ENCODE measurements around the gene LRG1.

The LRG1 gene

DNA sequence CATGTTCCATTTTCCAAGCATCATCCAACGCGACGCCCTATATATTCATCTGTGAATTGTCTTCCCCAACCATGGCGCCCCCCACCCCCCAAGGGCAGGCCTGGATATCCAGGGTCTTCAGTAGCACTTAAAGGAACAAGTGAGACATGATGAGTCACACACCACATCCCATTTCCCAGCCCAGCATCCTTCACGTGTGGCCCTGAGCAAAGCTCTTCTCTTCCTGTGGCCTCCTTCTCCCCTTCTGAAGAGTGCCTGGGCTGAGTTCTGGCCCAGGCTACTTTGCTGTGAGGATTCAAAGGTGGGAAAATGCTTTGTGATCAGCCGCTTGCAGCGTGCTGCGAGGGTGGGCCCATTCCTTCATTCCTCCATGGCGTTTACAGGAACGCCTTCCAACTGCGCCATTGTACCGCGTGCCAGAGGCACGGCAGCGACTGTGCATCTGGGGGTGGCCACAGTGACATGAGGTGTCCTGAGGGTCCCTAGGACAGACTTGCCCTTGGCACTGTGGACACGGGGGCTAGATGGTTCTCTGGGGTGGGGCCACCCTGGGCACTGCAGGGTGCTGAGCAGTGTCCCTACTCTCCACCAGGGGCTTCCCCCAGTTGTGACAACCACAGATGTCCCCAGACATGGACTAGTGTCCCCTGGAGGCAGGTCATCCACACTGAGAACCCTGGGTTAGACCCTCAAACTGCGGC lies 33.2 kb downstream of the LRG1 start:
- DNase-seq = no peak

DNA sequence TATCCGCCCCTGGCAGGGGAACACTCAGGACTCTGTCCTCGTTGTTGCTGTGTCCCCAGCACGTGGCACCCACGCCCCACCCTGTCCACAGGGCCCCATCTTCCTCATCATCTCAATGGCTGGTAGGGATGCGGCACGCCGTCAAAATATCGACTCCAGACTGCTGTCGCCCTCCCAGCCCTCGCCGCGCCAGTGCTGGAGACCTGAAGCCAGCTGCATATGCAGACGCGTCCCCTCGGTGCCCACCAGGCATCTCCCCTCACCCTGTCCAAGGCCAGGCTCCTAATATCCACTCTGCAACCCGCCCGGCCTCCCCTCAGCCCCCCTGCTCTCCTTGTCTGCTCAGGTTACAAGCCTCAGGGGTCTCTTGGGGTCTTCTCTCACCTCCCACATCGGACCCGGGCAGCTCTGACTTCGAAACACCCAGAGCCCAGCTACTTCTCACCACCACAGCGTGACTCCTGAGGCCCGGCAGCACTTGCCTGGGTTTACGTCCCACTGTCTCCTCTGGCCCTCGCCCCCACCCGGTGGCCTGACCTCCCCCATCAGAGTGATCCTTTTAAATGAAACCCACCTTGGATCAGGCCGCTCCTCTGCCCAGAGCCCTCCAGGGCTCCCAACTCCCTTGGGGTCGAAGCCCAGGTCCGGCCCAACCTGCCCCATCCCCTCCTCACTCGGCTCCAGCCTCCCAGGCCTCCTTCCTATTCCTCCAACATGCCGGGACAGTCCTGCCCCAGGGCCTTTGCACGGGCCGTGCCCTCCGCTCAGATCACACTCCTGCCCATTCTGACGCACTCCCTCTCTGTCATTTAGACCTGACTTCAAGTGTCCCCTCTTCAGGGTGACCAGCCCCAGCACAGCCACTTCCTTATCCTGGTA lies 34.0 kb downstream of the LRG1 start:
- no peak for DNase-seq

DNA sequence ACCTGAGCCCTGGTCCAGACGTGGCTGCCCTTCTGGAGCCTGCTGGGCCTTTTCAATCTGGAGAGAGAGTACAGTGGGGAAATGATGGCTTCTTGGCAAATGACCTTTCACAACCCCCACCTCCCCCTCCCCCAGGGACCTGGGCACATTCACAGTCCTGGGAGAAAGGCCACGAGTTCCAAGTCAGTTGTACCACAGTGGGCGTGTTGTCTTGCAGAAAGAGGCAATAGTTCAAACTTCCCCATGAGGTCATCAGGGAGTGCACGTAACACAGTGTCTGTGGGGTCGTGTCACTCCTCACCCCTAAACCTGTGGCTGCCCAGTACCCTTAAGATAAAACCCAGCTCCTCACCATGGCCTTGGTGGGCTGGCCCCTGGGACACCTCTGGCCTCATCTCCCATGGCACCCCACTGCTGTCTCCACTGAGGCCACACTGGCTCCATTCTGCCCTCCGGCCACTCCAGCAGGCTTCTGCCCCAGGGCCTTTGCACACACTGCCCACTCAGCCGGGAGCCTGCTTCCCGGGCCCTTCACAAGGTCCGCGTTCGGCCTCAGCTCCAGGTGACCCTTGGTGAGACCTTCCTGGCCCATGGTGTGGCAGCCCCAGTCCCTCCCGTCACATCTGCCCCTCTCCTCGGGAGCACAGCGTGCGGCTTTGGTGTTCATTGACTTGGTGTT lies 34.8 kb downstream of the LRG1 start:
- no peak for DNase-seq

DNA sequence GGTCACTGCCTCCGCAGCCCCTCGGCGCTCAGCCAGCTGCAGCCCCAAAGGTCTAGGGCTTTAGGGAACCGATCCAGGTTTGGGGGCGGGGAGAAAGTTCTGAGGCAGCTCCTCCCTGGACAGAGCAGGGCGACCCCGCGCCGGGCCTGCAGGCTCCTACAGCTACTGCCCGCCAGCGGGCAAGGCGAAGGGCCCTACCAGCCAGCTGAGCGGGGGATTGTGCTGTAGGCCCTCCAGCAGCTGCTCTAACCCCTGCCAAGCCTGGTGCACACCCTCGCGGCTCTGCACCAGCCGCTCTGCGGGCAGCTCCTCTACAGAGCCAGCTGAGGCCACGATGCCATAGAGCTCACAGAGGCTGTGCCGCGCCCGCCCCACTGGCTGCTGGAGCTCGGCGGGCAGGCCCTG lies 35.5 kb downstream of the LRG1 start:
- DNase-seq = no peak

DNA sequence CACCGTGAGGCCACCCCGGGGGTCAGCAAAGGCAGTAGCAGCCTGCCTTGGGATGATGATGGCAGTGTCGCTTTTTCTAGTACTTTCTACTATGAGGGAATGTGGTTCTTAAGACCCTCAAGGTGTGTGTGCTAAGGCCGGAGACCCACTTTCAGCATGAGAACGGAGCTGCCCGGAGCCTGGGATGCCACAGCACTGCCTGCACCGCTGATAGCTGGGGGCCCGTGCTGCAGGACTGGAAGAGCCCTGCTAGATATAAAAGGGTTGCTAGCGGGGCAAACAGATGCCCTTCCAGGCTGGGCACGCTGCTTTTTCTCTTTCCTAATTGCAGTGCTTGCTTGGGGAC lies 36.0 kb downstream of the LRG1 start:
- no peak for DNase-seq

DNA sequence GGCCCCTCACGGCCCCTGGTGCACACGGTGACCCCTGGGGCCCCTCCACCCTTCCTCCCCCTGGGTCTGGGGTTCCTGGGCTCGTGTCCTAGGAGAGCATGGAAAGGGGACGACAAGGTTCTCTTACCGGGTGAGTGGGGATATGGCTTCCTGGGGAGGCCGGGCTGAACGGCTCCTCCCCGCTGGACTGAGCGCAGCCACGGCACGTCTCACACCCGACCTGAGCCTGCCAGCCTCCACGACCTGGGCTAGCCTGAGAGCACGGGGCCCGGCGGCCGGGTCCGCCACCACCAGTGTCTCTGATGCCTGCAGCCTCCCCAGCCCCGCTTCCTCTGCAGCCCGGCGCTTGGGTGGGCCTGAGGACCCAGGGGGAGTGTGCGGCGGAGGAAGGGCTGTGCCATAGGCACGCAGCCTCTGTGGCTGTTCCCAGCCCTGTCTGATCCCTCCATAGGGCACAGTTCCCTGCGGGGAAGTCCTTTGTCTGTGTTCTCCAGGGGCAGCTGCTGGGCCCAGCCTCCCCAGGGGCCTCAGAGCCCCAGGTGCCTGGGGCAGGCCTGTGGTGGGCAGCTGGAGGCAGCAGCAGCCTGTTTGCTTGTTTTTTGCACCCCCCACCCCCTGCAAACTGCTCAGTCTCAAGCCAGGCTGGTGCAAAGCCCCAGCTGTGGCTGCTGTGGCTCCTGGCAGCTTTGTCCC lies 36.6 kb downstream of the LRG1 start:
- no peak for DNase-seq

DNA sequence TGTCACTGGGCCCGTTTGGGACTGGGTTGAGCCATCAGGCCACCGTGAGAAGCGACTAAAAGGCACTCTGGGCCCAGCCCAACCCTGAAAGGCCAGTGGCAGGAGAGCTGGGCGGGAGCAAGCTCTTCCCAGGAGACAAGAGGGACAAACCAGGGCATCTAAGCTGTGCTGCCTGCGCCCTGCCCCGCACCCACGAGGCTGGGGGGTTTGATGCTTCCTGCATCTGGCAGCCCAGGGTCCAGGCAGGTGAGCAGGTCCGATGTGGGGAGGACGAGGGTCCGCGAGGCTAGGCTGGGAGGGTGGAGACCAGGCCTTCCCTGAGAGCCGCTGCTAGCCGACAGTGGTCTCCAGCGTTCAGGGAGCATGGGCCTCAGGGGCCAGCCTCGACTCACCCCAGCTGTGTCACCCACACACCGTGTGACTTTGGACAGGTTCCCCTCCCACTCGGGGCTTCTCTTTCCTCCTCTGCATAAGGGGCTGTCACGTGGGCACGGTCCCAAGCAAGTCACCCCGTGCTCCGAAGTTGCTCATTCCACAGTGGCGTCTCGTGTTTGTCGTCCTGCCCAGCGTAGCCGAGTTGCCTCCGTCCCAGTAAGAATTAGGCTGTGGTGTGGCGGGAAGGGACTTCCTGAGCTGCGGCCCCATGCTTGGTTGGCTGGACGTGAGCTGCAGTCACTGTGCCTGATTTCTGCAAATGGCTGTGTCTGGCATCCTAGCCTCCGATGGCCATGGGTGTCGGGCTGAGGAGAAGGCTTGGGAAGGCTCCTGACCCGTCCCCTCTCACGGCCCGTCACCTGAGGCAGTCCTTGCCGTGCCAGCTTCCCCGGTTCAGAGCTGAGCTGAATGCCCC lies 37.3 kb downstream of the LRG1 start:
- no peak for DNase-seq

DNA sequence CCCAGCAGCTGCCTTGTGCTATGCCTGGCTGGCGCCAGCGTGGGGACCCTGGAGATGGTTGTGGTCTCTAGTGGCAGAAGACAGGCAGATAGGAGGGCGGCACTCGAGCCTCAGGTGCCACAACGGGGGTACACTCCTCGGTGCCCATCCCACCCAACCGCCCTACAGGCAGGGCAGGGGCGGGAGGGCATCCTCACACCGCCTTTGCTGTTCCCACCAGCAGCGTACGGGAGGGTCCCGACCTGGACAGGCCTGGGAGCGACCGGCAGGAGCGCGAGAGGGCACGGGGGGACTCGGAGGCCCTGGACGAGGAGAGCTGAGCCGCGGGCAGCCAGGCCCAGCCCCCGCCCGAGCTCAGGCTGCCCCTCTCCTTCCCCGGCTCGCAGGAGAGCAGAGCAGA lies 38.1 kb downstream of the LRG1 start:
- no peak for DNase-seq

DNA sequence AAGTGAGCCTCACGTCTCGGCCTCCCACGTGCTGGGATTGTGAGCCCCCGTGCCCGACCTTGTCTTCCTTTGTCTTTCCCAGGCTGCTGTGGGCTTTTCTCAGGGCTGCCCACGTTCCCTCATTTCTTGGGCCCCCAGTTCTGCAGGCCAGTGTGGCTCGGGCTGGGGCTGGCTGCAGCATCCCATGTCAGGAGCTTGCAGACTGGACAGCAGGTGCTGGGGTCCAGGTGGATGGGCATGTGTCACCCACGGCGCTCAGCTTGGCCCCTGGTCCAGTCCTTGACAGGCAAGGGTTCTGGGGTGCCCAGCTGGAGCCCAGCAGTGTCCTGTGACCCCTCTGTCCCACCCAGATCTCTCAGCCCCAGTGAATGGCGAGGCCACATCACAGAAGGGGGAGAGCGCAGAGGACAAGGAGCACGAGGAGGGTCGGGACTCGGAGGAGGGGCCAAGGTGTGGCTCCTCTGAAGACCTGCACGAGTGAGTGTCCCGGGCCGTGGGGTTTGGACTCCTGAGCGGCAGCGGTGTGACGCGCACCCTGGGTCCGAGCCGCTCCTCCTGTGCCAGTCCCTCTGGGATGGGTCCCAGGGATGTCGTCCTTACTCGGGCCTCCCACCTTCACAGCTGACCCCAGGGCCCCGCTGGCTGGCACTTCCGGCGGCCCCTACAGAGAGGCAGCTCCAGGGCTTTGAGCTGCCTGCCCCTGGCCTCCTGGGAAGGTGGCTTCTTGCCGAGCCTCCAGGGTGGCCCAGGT lies 38.8 kb downstream of the LRG1 start:
- DNase-seq = no peak

DNA sequence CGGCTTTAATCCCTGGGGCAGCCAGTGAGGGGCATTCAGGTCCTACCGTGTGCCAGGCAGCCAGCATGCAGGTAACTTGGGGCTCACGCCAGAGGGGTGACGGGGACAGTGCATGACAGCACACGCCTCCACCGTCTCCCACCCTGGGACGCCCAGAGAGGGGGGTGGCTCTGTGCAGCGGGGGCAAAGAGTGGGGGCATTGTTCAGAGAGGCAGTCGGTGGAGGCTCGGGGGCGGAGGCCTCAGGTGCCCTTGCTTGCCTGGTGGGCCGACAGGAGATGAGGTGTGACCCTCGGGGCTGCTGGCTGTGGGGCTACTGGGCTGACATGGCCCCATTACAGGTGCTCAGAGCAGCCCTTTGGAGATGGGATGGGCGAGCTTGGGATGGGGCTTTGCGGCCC lies 40.0 kb downstream of the LRG1 start:
- DNase-seq = no peak

DNA sequence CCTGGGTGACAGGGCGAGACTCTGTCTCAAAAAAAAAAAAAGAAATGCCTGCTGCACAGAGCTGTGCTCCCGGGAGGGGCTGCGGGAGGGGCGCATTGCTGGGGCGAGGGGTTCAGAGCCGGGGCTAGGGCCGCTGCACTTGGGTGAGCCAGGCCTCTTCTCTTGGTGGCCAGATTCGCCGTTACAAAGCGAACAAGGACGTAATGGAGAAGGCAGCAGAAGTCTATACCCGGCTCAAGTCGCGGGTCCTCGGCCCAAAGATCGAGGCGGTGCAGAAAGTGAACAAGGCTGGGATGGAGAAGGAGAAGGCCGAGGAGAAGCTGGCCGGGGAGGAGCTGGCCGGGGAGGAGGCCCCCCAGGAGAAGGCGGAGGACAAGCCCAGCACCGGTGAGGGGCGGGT lies 40.5 kb downstream of the LRG1 start:
- no peak for DNase-seq

DNA sequence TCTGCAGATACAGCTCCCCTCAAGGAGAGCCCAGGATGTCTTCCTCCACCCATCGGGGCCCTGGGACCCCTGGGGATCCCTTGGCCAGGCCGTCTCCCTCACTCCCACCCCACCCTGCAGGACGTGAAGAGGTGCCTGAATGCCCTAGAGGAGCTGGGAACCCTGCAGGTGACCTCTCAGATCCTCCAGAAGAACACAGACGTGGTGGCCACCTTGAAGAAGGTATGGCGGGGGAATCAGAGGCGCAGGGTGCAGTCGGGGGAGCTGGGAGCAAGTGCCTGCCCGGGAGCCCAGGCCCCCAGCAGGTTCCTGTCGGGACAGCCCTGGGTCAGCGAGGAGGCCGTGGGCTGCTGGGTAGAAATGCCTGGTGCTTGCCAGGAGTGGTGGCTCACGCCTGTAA lies 41.1 kb downstream of the LRG1 start:
- no peak for DNase-seq

DNA sequence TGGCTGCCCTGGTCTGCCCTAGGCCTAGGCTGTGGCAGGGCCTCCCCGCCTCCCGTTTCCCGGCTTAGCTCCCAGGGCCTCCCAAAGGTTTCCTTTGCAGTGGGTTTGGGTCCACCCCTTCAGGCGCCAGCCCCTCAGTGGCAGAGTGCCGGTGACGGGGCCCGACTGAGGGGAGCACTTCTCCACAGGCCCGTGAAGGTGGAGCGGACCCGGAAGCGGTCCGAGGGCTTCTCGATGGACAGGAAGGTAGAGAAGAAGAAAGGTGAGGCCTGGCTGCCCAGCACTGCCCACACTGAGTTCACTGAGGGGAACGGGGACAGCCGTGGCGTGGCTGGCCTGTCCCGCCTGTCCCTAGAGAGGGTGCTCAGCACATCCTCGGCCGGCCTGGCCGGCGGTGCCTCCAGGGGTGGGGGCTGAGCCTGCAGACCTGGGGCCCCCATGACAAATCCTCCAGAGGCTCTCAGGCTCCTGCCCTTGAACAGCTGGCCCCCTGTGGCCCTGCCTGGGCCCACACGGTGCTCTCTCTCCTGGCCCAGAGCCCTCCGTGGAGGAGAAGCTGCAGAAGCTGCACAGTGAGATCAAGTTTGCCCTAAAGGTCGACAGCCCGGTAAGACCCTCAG lies 42.0 kb downstream of the LRG1 start:
- no peak for DNase-seq

DNA sequence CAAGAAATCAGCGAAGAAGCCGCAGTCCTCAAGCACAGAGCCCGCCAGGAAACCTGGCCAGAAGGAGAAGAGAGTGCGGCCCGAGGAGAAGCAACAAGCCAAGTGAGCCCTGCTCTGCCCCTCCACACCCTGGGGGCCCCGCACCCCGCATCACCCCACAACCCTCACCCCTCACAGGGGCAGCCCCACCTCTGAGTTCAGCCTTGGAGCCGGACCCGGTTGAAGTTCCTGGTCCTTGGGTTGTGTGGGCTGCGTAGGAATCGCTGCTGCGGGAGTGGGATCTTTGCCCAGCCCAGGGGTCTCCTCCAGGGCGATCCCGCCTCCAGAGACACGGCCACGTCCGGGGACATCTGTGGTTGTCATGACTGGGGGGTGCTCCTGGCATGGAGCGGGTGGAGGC lies 43.5 kb downstream of the LRG1 start:
- DNase-seq = no peak

DNA sequence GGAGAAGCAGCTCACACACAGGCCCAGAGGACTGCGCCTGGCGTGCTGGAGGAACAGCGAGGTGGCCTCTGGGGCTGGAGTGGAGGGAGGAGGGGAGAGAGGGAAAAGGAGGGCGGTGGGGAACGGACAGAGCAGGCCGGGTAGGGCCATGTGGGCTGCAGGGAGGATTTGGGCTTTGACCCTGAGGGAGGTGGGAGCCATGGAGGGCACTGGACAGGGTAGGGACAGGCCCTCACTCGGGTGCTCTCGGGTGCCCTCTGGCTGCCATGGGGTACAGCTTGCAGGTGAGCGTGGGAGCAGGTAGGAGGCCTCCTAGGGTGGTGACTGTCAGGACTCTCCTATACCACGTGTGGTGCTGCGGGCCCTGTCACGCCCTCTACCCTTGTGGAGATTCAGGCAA lies 44.4 kb downstream of the LRG1 start:
- no peak for DNase-seq

DNA sequence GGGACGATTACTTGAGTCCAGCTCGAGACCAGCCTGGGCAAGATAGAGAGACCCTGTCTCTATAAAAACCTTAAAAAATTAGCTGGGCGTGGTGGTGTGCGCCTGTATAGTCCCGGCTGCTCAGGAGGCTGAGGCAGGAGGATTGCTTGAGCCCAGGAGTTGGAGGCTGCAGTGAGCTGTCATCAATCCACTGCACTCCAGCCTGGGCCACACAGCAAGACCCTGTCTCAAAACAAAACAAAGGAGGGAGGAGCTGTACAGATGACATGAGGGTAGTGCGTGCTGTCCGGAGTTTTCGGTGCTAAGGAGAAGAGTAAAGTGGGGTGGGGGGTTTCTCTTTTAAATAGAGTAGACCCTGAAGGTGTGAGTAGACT lies 45.2 kb downstream of the LRG1 start:
- no peak for DNase-seq

DNA sequence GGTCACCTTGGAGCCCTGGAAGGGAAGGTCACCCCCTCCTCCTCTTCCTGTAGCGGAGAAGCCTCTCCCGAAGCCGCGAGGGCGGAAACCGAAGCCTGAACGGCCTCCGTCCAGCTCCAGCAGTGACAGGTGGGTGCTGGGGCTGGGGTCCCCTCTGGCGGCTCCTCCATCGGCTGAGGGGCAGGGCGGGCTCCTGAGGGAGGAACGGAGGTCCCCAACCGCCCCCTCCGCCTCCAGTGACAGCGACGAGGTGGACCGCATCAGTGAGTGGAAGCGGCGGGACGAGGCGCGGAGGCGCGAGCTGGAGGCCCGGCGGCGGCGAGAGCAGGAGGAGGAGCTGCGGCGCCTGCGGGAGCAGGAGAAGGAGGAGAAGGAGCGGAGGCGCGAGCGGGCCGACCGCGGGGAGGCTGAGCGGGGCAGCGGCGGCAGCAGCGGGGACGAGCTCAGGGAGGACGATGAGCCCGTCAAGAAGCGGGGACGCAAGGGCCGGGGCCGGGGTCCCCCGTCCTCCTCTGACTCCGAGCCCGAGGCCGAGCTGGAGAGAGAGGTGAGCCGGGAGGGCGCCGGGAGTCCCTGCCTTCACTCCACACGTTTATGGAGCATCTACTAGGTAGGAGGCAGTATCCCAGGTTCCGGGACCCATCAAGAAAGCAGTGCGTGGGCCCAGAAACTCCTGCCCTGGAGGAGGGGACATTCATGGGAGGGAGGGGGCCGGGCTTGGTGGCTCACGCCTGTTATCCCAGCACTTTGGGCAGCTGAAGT lies 45.7 kb downstream of the LRG1 start:
- no peak for DNase-seq

DNA sequence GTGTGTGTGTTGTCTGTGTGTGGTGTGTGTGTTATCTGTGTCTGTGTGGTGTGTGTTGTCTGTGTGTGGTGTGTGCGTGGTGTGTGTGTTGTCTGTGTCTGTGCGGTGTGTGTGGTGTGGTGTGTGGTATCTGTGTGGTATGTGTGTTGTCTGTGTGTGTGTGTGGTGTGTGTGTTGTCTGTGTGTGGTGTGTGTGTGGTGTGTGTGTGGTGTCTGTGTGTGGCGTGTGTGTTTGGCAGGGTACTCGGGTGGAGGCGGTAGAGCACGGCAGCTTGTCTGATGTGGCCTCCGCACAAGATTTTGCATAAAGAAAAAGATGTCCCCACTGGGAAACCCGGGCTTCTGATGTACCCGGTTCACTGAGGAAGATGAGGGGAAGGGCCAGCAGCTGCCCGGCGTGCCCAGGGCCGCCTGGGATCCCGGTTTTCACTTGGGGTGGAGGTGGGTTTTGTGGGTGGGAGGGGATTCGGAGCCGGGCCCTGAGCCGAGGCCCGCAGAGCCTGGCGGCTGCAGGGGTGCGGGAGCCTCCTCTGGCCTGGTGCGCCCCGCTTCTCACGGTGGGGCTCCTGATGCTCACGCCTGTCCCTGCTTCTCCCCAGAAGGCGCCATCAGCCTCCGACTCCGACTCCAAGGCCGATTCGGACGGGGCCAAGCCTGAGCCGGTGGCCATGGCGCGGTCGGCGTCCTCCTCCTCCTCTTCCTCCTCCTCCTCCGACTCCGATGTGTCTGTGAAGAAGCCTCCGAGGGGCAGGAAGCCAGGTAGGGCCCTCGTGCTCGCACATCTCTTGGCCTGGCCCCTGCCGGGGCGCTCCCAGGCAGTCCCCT lies 46.5 kb downstream of the LRG1 start:
- DNase-seq = no peak

DNA sequence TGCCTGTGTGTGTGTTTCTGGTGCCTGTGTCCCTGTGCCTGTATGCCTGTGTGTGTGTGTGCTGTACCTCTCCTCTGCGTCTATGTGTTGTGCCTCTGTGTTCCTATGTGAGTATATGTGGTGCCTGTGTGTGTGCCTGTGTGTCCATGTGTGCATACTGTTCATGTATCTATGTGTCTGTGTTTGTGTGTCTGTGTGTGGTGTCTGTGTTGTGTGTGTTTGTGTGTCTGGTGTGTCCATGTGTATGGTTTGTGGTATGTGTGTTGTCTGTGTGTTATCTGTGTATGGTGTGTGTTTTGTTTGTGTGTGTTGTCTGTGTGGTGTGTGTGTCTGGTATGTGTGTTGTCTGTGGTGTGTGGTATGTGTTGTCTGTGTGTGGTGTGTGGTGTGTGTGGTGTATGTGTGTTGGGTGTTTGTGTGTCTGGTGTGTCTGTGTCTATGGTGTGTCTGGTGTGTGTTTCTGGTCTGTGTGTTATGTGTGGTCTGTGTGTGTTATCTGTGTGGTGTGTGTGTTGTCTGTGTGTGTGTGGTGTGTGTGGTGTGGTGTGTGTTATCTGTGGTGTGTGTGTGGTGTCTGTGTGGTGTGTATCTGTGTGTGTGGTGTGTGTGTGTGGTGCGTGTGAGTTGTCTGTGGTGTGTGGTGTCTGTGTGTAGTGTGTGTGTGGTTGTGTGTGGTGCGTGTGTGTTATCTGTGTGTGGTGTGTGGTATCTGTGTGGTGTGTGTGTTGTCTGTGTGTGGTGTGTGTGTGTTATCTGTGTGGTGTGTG lies 47.3 kb downstream of the LRG1 start:
- no peak for DNase-seq
